Brain microvascular endothelial cell (primary cell): ENCODE data around the gene RNF113A.
A peak's percentile ranks its signal among the peaks of the same experiment; 100 is the strongest.

ENCODE experiments used
- DNase-seq: peaks from one replicate; pipeline ENCODE4 v3.0.0-alpha.2; 2020
- H3K27ac ChIP-seq: fragments of 250-450 bp; sonication (Bioruptor Pico); 2 replicates; pipeline ENCODE4 v1.5.1; 2020; ENCODE audit warnings: mild to moderate bottlenecking, moderate library complexity
- H3K27me3 ChIP-seq: fragments of 250-450 bp; sonication (Bioruptor Pico); replicated peaks from 2 replicates; pipeline ENCODE4 v1.5.1; 2020; ENCODE audit warnings: mild to moderate bottlenecking
- H3K36me3 ChIP-seq: fragments of 250-450 bp; sonication (Bioruptor Pico); replicated peaks from 2 replicates; pipeline ENCODE4 v1.5.1; 2020; ENCODE audit warnings: mild to moderate bottlenecking
- H3K4me3 ChIP-seq: 2 replicates; pipeline ENCODE4 v1.5.1; 2011; ENCODE audit warnings: low read depth, mild to moderate bottlenecking, control low read depth, low read length, moderate library complexity
- CTCF ChIP-seq: IDR thresholded peaks from 2 replicates; pipeline ENCODE4 v1.5.1; 2011; ENCODE audit warnings: low read depth, mild to moderate bottlenecking, moderate library complexity, low read length, control low read depth, inconsistent platforms; ENCODE audit errors: missing control alignments
- in situ Hi-C: cut with HindIII; loops from 2 replicates; pipeline ENCODE4 v1.10.0; 2017; ENCODE audit warnings: low sequenced_read_pairs, low pct_ligation_motif_present

RNF113A gene

GRCh38 chrX:119880552-119881437, 9.3 kb upstream of the RNF113A start:
- in situ Hi-C loops: no loop called here
- TF ChIP-seq CTCF: peak; percentile 75
- DNase-seq: peak; percentile 55
- Histone ChIP-seq H3K27me3 (no peaks in the 10 kb centered on the region), H3K36me3 (no peaks in the 10 kb centered on the region), H3K27ac (no peak overlapping the region), H3K4me3 (no peak overlapping the region)

GRCh38 chrX:119880076-119880475, 8.5 kb upstream of the RNF113A start:
- TF ChIP-seq CTCF: no peak
- in situ Hi-C loops: no loop called here

GRCh38 chrX:119878740-119879139, 7.2 kb upstream of the RNF113A start:
- DNase-seq: no peak
- no peak overlapping the region for H3K27ac ChIP-seq
- in situ Hi-C loops: no loop called here
- H3K36me3 ChIP-seq: no peaks in the 10 kb centered on the region
- H3K27me3 ChIP-seq: no peaks in the 10 kb centered on the region
- H3K4me3 ChIP-seq: no peak overlapping the region
- TF ChIP-seq CTCF: no peak

More at GRCh38 chrX:119880076-119880475, 8.5 kb upstream of the RNF113A start:
- Histone ChIP-seq H3K4me3 (no peak overlapping the region), H3K36me3 (no peaks in the 10 kb centered on the region), H3K27ac (no peak overlapping the region), H3K27me3 (no peaks in the 10 kb centered on the region)
- DNase-seq: no peak

GRCh38 chrX:119871245-119871598, 311 bp downstream of the RNF113A start:
- Histone ChIP-seq H3K27ac (peak overlapping the region; percentile 84), H3K36me3 (no peaks in the 10 kb centered on the region), H3K4me3 (peak overlapping the region; percentile 74), H3K27me3 (no peaks in the 10 kb centered on the region)
- in situ Hi-C loops: no loop called here
- DNase-seq: no peak
- TF ChIP-seq CTCF: no peak

- in situ Hi-C loops: no loop called here
- TF ChIP-seq CTCF: no peak
- H3K27ac ChIP-seq: peak overlapping the region; percentile 84
- H3K36me3 ChIP-seq: no peaks in the 10 kb centered on the region
- no peaks in the 10 kb centered on the region for H3K27me3 ChIP-seq
- peak; percentile 22 for DNase-seq
- H3K4me3 ChIP-seq: peak overlapping the region; percentile 74
Measured at GRCh38 chrX:119870626-119871131, 854 bp downstream of the RNF113A start.
